Measurements from ENCODE around the gene RABEPK. TPM values are rescaled to one million over a fixed set of nuclear protein-coding genes. Genes with fewer than 3 reads are reported as not detected.
"Not testable (repeated sequence)": the region's sequence is repeated elsewhere in the genome, so short reads cannot be mapped to it uniquely, and the experiment has no call there.

Gene RABEPK
- total RNA-seq, 4 donors from 2014 or later = 11.0 to 17.3 (median 15.4) TPM

GRCh38 chr9:125260561-125260960 is 60.2 kb downstream of the RABEPK start:
- no peaks in the 10 kb centered on the region for H3K36me3 ChIP-seq
- no peak overlapping the region for H3K4me3 ChIP-seq (replicated peaks in 1 of 3)
- no peak for DNase-seq
- no peak for TF ChIP-seq POLR2A (IDR thresholded peaks at IDR 0.05)
- TF ChIP-seq, protein P1, sequence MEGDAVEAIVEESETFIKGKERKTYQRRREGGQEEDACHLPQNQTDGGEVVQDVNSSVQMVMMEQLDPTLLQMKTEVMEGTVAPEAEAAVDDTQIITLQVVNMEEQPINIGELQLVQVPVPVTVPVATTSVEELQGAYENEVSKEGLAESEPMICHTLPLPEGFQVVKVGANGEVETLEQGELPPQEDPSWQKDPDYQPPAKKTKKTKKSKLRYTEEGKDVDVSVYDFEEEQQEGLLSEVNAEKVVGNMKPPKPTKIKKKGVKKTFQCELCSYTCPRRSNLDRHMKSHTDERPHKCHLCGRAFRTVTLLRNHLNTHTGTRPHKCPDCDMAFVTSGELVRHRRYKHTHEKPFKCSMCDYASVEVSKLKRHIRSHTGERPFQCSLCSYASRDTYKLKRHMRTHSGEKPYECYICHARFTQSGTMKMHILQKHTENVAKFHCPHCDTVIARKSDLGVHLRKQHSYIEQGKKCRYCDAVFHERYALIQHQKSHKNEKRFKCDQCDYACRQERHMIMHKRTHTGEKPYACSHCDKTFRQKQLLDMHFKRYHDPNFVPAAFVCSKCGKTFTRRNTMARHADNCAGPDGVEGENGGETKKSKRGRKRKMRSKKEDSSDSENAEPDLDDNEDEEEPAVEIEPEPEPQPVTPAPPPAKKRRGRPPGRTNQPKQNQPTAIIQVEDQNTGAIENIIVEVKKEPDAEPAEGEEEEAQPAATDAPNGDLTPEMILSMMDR (IDR thresholded peaks at IDR 0.05) = no peak
- H3K4me1 ChIP-seq = peaks cover 22 to 36% of the 10 kb centered on the region in 2 donors
- no peaks in the 10 kb centered on the region for H3K9me3 ChIP-seq
- H3K27ac ChIP-seq = no peak overlapping the region
- no peaks in the 10 kb centered on the region for H3K27me3 ChIP-seq
- intact Hi-C loops (cut with DNase I) = no loop called here

GRCh38 chr9:125261501-125262293 is 61.4 kb downstream of the RABEPK start, which contains the start of gene GAPVD1:
Gene GAPVD1, plus strand, starts transcription at chr9:125261826. Its CDS starts 37,096 bp downstream, at chr9:125298922.
- DNase-seq = peak; percentile 89
- WGBS, 2 donors = 3% methylated on average over 32 to 64 of the region's 72 CpGs
- no peaks in the 10 kb centered on the region for H3K9me3 ChIP-seq
- peak within 1 kb of the TSS; percentile 94 to 100 (median 96) for H3K4me3 ChIP-seq (replicated peaks in 1 of 3)
- intact Hi-C loops (cut with DNase I) = no loop called here
- TF ChIP-seq, protein P1 (IDR thresholded peaks at IDR 0.05) = peak in 4 of 6 experiments; percentile 17 to 58 (median 46)
- peak; percentile 72 to 96 for TF ChIP-seq POLR2A (IDR thresholded peaks at IDR 0.05)
- H3K27ac ChIP-seq = peak within 1 kb of the TSS; percentile 88 to 98 (median 93)
- H3K27me3 ChIP-seq = no peaks in the 10 kb centered on the region
- H3K4me1 ChIP-seq = peaks cover 22 to 36% of the 10 kb centered on the region in 2 donors
- H3K36me3 ChIP-seq = no peaks in the 10 kb centered on the region

DNA sequence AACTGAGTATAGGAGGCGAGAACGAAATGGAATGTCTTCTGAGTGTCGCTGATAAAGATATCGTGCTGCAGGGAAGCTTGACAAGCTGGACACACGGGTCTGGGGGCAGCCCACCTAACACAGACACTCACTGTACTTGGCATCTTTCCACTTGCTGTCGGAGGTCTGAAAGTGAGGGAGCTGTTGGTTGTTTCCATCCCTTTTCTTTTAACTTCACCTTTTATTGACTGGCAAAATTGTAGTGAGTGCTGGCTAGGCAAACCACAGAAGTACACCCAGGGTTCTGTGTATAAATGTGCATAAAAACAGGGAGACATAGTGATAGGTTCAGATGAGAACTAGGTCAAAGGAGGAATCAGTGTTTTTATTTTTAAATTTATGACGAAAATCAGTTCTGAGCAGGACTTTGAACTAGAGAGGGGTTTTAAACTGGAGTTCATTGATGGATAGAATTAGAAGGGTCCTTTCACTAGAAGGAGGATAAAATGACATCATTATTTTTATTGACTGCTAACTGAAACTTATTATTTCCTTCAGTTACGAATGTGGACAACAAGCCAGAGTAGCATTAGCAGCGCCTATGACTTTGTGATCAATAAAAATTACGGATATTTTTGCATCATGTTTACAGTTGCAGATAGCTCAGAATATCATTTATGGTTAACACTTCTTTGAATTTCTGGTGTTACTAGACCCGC is 62.1 kb downstream of the RABEPK start:
- Histone ChIP-seq H3K27me3 (no peaks in the 10 kb centered on the region), H3K36me3 (no peaks in the 10 kb centered on the region), H3K27ac (peak overlapping the region; percentile 88 to 98 (median 93)), H3K4me1 (peaks cover 22 to 40% of the 10 kb centered on the region in 2 donors), H3K4me3 (replicated peaks in 1 of 3) (peak overlapping the region; percentile 94 to 100 (median 96)), H3K9me3 (no peaks in the 10 kb centered on the region)
- no peak for TF ChIP-seq POLR2A (IDR thresholded peaks at IDR 0.05)
- TF ChIP-seq, protein P1 (IDR thresholded peaks at IDR 0.05) = no peak
- DNase-seq = no peak
- intact Hi-C loops (cut with DNase I) = no loop called here
- WGBS, 2 donors = 26 to 28% methylated on average over 11 of the region's 11 CpGs

DNA sequence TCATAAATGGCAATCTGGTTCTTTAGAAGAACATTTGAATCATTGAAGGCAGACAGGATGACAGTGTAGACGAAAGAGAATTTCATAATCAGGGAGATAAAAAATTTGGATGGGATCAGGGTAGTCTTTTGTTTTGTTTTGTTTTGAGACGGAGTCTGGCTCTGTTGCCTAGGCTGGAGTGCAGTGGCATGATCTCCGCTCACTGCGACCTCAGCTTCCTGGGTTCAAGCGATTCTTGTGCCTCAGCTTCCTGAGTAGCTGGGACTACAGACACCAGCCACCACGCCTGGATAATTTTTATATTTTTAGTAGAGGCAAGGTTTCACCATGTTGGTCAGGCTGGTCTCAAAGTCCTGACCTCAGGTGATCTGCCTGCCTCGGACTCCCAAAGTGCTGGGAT is 63.7 kb downstream of the RABEPK start:
- H3K27me3 ChIP-seq; DNase-seq; H3K9me3 ChIP-seq; H3K36me3 ChIP-seq; intact Hi-C loops (cut with DNase I); H3K4me3 ChIP-seq (replicated peaks in 1 of 3): not testable (repeated sequence)
- Histone ChIP-seq H3K27ac (peak overlapping the region; percentile 36 to 93 (median 76)), H3K4me1 (peaks cover 36 to 42% of the 10 kb centered on the region in 2 donors)
- WGBS, 2 donors = 80 to 85% methylated on average over 7 of the region's 7 CpGs

GRCh38 chr9:125268394-125269013 is 68.2 kb downstream of the RABEPK start:
- intact Hi-C loops (cut with DNase I) = no loop called here

More at GRCh38 chr9:125268394-125269013, 68.2 kb downstream of the RABEPK start:
- 25 to 44% methylated on average over 6 of the region's 6 CpGs for WGBS, 2 donors
- peaks cover 37 to 39% of the 10 kb centered on the region in 2 donors for H3K4me1 ChIP-seq
- no peaks in the 10 kb centered on the region for H3K9me3 ChIP-seq
- no peaks in the 10 kb centered on the region for H3K27me3 ChIP-seq
- TF ChIP-seq, protein P1 (IDR thresholded peaks at IDR 0.05) = no peak
- no peak for TF ChIP-seq POLR2A (IDR thresholded peaks at IDR 0.05)
- DNase-seq = peak; percentile 68 to 77
- H3K4me3 ChIP-seq (replicated peaks in 1 of 3) = no peak overlapping the region
- no peaks in the 10 kb centered on the region for H3K36me3 ChIP-seq
- H3K27ac ChIP-seq = peak overlapping the region; percentile 51 to 71 (median 57)
